HL-60 (cell line): ENCODE results near the gene MGARP.

Source experiments
- POLR2AphosphoS5 ChIP-seq: IDR thresholded peaks from 2 replicates; pipeline ENCODE4 v1.6.1; 2012; ENCODE audit warnings: low read depth
- TF ChIP-seq, protein P1 (sequence below): IDR thresholded peaks from one replicate; pipeline ENCODE4 v1.5.1; 2011; ENCODE audit warnings: low read length, control low read depth, inconsistent platforms; ENCODE audit not compliant: insufficient read depth

DNA sequence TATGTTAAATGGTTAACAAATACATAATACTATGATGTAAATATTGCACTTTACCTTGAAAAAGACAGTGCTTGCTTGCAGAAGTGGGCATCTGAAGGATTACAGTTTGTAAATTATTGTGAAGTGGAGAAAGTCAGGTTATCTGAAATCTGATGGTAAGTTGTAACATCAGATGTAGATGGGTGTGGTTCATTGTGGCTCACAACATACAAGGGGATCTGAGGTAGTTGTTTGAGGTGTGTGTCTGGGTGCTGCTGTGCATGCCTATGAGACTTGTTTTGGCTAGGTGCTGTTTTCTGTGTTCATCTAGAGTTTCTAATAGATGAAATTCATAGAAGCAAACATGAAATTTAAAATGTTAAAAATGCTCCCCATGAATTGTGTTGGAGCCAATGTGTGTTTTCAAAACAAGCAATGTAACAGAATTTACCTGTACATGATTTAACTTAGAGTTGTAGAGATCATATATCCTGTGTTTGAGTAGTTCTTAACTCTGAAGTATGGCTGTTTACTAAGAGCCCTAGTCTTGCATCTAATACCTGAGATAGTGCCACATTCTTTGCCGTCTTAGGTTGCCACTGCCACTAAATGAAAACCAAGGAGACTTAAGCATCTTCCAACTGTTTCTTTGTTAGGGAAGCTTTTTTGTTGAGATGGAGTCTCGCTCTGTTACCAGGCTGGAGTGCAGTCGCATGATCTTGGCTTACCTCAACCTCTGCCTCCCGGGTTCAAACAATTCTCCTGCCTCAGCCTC is 34.2 kb upstream of the MGARP start:
- TF ChIP-seq, protein P1, sequence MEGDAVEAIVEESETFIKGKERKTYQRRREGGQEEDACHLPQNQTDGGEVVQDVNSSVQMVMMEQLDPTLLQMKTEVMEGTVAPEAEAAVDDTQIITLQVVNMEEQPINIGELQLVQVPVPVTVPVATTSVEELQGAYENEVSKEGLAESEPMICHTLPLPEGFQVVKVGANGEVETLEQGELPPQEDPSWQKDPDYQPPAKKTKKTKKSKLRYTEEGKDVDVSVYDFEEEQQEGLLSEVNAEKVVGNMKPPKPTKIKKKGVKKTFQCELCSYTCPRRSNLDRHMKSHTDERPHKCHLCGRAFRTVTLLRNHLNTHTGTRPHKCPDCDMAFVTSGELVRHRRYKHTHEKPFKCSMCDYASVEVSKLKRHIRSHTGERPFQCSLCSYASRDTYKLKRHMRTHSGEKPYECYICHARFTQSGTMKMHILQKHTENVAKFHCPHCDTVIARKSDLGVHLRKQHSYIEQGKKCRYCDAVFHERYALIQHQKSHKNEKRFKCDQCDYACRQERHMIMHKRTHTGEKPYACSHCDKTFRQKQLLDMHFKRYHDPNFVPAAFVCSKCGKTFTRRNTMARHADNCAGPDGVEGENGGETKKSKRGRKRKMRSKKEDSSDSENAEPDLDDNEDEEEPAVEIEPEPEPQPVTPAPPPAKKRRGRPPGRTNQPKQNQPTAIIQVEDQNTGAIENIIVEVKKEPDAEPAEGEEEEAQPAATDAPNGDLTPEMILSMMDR: no peak
- TF ChIP-seq POLR2AphosphoS5: no peak
